Activated CD4-positive, CD25-positive, alpha-beta regulatory T cell treated with anti-CD3 and anti-CD28 coated beads, Interleukin-2, amount 50 U/mL, for 24 hours (primary cell): ENCODE results near the gene PPP1R12B.
A peak's percentile ranks its signal among the peaks of the same experiment; 100 is the strongest.
"Not testable (repeated sequence)": the region's sequence is repeated elsewhere in the genome, so short reads cannot be mapped to it uniquely, and the experiment has no call there.

ENCODE experiments used
- ATAC-seq, 2 donors: fragments of 150-1000 bp; cut with Tn5 transposase; one replicate each; pipeline ENCODE4 v1.10.0; 2021; ENCODE audit warnings: mild to moderate bottlenecking in 1 of 2, moderate library complexity in 1 of 2

The PPP1R12B gene

DNA sequence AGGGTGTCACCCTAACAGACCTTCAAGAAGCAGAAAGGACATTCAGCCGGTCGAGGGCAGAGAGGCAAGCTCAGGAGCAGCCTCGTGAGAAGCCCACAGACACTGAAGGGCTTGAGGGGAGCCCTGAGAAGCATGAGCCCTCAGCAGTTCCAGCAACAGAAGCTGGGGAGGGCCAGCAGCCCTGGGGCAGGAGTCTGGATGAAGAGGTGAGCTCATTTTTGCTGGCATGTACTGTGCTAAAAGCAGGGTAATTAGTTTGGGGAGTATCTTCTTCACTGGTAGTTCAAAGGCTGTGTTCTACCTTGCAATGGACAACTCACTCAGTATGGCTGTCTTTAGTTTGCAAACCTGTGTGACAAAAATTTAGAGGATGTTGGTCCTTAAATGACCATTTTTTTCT is 144.6 kb downstream of the PPP1R12B start:
- ATAC-seq = not testable (repeated sequence)

GRCh38 chr1:202498542-202498941 is 150.0 kb downstream of the PPP1R12B start:
- no peak for ATAC-seq

DNA sequence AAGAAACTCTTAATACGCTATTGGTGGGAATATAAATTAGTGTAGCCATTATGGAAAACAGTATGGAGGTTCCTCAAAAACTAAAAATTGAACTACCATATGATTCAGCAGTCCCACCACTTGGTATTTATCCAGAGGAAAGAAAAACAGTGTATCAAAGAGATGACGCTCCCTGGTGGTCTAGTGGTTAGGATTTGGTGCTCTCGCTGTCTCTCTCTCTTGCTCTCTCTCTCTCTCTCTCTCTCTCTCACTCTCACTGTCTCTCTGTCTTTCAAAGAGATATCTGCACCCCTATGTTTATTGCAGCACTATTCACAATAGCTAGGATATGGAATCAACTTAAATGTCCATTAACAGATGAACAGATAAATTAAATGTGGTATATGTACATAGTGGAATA is 151.5 kb downstream of the PPP1R12B start:
- ATAC-seq = not testable (repeated sequence)

GRCh38 chr1:202501281-202501680 is 152.8 kb downstream of the PPP1R12B start:
- ATAC-seq = no peak

- ATAC-seq = no peak
Observed at GRCh38 chr1:202505356-202505755, 156.9 kb downstream of the PPP1R12B start.

- not testable (repeated sequence) for ATAC-seq
Observed at GRCh38 chr1:202505880-202506575, 157.5 kb downstream of the PPP1R12B start.

DNA sequence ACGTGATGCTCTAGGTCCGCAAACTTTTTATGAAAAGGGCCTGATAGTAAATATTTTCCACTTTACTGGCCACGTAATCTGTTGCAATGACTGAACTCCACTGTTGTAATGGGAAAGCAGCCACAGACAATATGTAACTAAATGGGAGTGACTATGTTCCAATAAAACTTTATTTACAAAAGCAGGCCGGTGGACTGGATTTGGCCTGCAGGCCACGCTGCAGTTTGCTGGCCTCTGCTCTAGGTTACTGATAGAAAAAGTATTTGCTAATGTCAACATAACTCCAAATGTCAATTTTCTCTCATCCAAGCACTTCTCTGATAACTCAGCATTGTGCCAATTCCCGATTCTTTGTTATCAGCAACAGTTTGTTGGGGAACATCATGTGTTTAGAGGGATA is 160.4 kb downstream of the PPP1R12B start:
- not testable (repeated sequence) for ATAC-seq

- not testable (repeated sequence) for ATAC-seq
Observed at GRCh38 chr1:202513875-202514274, 165.4 kb downstream of the PPP1R12B start.

DNA sequence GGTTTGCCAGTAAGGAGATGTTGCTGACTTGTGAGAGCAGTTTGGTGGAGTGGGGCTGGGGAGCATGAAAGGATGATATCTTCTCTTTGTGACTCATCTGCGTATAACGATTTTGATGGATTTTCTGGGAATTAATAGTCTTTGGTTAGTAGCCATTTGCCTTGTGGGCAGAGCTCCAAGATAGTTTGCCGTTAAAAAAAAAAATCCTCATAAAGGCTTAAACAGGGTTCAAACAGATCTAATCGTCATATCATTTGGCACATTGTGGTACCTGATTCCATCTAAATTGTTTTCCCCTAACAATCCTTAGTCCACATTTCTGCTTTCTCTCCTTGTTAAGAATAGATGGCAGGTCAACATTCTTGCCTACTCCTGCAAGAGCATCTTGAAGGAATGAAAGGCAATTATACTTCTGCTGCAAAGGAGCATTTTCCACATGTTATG is 168.0 kb downstream of the PPP1R12B start:
- no peak for ATAC-seq

GRCh38 chr1:202517146-202517545 is 168.6 kb downstream of the PPP1R12B start:
- not testable (repeated sequence) for ATAC-seq

DNA sequence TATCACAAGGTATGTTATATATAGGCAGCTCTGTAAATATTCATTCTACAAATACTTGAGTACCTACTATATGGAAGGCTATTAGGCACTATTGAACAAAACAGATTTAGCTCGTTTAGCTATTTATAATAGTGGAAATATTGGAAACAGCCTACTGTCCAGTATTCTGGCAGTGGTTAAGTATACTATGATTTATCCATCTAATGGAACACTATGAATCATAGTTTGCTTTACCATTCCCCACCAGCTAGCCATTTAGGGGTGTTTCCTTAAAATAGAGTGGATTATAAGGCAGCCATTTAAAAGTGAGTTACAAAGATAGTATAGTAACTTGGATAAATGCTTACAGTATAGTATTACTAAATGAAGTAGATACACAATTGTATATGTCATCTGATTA is 169.7 kb downstream of the PPP1R12B start:
- not testable (repeated sequence) for ATAC-seq

DNA sequence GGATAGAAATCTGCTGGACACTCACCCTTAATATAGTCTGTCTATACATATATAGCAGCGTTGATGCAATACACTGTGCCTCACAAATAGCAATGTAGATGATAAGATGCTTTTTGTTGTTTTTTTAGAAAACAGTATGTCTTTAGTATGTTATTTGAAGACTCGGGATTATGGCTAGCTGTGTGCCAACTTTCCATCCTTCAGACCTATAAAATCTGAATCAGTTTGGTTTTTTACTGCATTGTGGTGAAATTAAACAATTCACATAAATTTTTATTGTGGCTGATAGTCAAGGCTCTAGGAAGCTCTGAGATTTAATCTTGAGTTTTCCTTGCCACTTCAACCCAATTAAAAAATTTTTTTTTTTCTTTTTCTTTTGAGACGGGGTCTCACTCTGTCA is 170.4 kb downstream of the PPP1R12B start:
- ATAC-seq = not testable (repeated sequence)

GRCh38 chr1:202520129-202520856 is 171.8 kb downstream of the PPP1R12B start:
- ATAC-seq = not testable (repeated sequence)

- not testable (repeated sequence) for ATAC-seq
Observed at GRCh38 chr1:202520857-202521216, 172.3 kb downstream of the PPP1R12B start.

DNA sequence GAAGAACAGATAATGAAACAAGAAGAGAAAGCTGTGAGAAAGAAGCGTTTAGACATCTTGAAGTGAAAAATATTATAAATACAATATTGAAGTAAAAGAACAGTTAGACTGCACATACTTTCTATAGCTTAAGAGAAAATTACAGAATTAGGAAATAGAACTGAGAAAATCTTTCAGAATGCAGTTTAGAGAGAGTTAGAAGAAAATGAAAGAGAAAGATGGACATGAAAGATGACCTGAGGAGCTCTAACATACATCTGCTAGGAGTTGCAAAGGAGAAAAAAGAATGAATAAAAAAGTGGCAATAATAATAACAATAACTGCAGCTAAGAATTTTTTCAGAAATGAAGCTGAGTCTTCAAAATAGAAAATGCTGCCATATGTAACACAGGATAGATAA is 173.0 kb downstream of the PPP1R12B start:
- not testable (repeated sequence) for ATAC-seq

DNA sequence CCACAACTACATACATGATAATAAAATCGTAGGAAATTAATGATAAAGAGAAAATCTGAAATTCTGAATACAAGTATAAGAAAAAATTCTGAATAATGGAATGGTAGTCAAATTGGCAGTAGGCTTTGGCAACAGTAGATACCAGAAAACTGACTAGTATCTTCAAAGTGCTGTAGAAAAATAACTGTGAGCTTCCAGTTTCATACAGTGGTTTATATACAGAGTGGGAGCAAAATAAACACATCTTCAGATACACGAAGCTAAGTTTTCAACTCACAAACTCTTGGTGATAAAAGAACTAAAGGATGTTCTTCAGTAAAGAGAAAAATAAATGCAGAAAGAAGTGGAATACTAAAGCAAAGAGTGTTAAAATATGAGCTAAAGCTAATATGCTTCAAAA is 173.4 kb downstream of the PPP1R12B start:
- no peak for ATAC-seq

- not testable (repeated sequence) for ATAC-seq
Observed at GRCh38 chr1:202526056-202526455, 177.6 kb downstream of the PPP1R12B start.

DNA sequence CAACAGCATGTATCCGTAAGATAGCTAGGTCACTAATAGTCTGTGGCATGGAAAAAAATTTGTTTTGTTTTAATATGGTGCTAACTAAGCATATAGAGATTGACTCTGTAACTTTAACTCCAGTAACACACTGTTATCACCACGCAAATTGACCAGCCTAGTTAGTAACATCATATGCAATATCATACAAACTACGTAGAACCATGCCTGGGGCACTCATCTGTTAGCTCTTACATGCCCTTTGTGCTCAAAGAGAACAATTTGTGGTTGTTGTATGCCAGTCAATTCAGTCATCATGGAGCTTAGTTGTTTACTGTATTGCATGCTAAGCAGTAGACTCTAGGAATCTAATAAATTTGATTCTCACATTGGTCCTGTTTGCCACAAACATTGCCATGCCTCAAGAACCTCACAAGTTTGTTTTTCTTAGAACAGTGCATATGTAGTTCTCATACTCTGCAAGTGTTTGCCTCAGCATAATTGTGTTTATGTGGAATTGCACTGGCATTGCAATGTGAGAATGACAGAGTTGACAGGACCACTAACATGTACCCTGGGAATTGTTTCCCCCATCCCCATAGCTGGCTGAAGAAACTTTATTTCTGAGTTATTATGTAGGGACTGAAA is 179.7 kb downstream of the PPP1R12B start:
- not testable (repeated sequence) for ATAC-seq

GRCh38 chr1:202530686-202531085 is 182.2 kb downstream of the PPP1R12B start:
- ATAC-seq = not testable (repeated sequence)

DNA sequence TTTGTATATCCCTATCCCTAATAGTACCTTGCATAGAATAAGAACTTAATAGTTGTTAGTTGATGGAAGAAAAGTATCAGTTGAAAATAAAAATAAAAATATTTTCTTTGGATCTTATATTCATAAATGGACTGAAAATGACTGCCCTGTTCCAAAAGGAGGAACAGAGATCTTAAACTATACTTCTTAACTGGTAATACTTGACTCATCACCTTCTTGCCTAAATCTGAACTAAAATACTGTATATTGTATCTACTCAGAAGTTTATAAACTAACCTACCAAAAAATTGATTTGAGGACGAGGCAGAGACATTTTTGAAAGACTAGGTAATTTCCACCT is 182.9 kb downstream of the PPP1R12B start:
- ATAC-seq = no peak

DNA sequence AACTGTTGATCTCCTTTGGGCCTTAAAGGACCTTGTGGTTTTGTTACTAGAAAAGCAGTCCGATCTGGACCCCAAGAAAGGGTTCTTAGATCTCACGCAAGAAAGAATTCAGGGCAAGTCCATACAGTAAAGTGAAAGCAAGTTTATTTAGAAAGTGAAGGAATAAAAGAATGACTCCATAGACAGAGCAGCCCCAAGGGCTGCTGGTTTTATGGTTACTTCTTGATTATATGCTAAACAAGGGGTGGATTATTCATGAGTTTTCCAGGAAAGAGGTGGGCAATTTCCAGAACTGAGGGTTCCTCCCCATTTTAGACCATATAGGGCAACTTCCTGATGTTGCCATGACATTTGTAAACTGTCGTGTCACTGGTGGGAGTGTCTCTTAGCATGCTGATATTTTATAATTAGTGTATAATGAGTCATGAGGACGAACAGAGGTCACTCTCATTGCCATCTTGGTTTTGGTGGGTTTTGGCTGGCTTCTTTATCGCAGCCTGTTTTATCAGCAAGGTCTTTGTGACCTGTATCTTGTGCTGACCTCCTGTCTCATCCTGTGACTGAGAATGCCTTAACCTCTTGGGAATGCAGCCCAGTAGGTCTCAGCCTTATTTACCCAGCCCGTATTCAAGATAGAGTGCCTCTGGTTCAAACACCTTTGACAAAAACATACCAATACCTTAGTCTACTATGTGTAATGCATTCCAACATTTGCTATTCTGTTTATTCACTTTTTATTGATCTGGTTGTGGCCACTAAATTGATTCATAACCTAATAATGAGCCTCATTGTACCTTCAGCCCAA is 183.5 kb downstream of the PPP1R12B start:
- ATAC-seq = peak; percentile 36 to 55

- ATAC-seq = not testable (repeated sequence)
Observed at GRCh38 chr1:202539166-202539574, 190.7 kb downstream of the PPP1R12B start.

DNA sequence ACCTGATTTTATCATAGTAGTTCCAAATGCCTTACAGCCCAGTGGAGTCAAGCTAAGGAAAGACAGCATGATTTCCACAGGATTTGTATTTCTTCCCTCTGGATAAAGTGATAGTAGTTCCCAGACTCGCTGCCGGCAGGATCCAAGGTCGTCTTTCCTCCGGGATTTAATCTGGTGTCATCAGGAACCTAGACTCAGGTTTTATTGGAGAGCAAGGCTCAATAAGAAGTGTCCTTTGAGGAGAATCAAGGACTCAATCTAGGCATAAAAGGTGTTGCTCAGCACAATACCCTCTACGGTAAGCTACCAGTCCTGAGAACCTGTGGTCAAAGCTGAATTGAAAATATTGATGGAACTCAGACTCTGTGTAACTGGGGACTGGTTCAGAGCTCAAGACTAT is 191.1 kb downstream of the PPP1R12B start:
- ATAC-seq = not testable (repeated sequence)
